Epithelial cell of prostate (primary cell): ENCODE measurements around the gene ILDR1.

Source experiments
- DNase-seq: peaks from one replicate; pipeline ENCODE4 v3.0.0-alpha.2; 2011; ENCODE audit warnings: low read depth, low spot score
- H3K27ac ChIP-seq: fragments of 450-650 bp; 2 replicates; pipeline ENCODE4 v1.5.1; 2017; ENCODE audit warnings: mild to moderate bottlenecking

Gene ILDR1

GRCh38 chr3:121995161-121996137, 26.6 kb downstream of the ILDR1 start:
- H3K27ac ChIP-seq = peak overlapping the region; percentile 73
- DNase-seq = peak; percentile 89

GRCh38 chr3:121994551-121994950, 27.5 kb downstream of the ILDR1 start:
- H3K27ac ChIP-seq = peak overlapping the region; percentile 73
- no peak for DNase-seq

GRCh38 chr3:121992601-121993560, 29.2 kb downstream of the ILDR1 start:
- H3K27ac ChIP-seq = no peak overlapping the region
- no peak for DNase-seq

- DNase-seq = no peak
These were observed 32.1 kb downstream of the ILDR1 start for GRCh38 chr3:121989943-121990342.

GRCh38 chr3:121988146-121988545, 33.9 kb downstream of the ILDR1 start:
- H3K27ac ChIP-seq = no peak overlapping the region
- no peak for DNase-seq

More at GRCh38 chr3:121989943-121990342, 32.1 kb downstream of the ILDR1 start:
- no peak overlapping the region for H3K27ac ChIP-seq

- no peak overlapping the region for H3K27ac ChIP-seq
- no peak for DNase-seq
These were observed 36.2 kb downstream of the ILDR1 start for GRCh38 chr3:121985846-121986245.

GRCh38 chr3:121981473-121981872, 40.6 kb downstream of the ILDR1 start:
- DNase-seq = no peak
- H3K27ac ChIP-seq = no peak overlapping the region

- H3K27ac ChIP-seq = peak overlapping the region; percentile 36
- DNase-seq = no peak
These were observed 41.6 kb downstream of the ILDR1 start for GRCh38 chr3:121980450-121980796.

GRCh38 chr3:121979734-121980449, 42.2 kb downstream of the ILDR1 start:
- H3K27ac ChIP-seq = peak overlapping the region; percentile 36
- no peak for DNase-seq

GRCh38 chr3:121979246-121979645, 42.8 kb downstream of the ILDR1 start:
- H3K27ac ChIP-seq = peak overlapping the region; percentile 36
- no peak for DNase-seq

GRCh38 chr3:121976727-121977126, 45.3 kb downstream of the ILDR1 start:
- no peak for DNase-seq
- H3K27ac ChIP-seq = no peak overlapping the region

GRCh38 chr3:121975702-121976302, 46.2 kb downstream of the ILDR1 start:
- peak overlapping the region; percentile 92 for H3K27ac ChIP-seq
- no peak for DNase-seq

GRCh38 chr3:121974601-121975111, 47.4 kb downstream of the ILDR1 start:
- H3K27ac ChIP-seq = peak overlapping the region; percentile 92
- DNase-seq = peak; percentile 98

- H3K27ac ChIP-seq = peak overlapping the region; percentile 64
- no peak for DNase-seq
These were observed 52.0 kb downstream of the ILDR1 start for GRCh38 chr3:121970047-121970446.

- H3K27ac ChIP-seq = peak overlapping the region; percentile 64
- no peak for DNase-seq
These were observed 52.4 kb downstream of the ILDR1 start for GRCh38 chr3:121969631-121970030.

- no peak for DNase-seq
- H3K27ac ChIP-seq = no peak overlapping the region
These were observed 58.4 kb downstream of the ILDR1 start for GRCh38 chr3:121963608-121964007.

GRCh38 chr3:121962443-121962842, 59.6 kb downstream of the ILDR1 start:
- DNase-seq = no peak
- H3K27ac ChIP-seq = no peak overlapping the region

GRCh38 chr3:121961283-121961682, 60.8 kb downstream of the ILDR1 start:
- DNase-seq = no peak
- no peak overlapping the region for H3K27ac ChIP-seq

GRCh38 chr3:121958801-121959200, 63.2 kb downstream of the ILDR1 start:
- DNase-seq = no peak
- H3K27ac ChIP-seq = no peak overlapping the region
